HG03025 (cell line): ENCODE results near the gene VARS2.
A peak's percentile ranks its signal among the peaks of the same experiment; 100 is the strongest.
"Not testable (repeated sequence)": the region's sequence is repeated elsewhere in the genome, so short reads cannot be mapped to it uniquely, and the experiment has no call there.

Source experiments
- ATAC-seq: cut with Tn5 transposase; IDR thresholded peaks from one replicate; pipeline ENCODE4 v1.9.1; 2021; ENCODE audit warnings: mild to moderate bottlenecking, moderate library complexity; ENCODE audit not compliant: unreplicated experiment, low FRiP score

VARS2 gene

GRCh38 chr6:30914076-30914853 is at the start of gene VARS2:
Gene VARS2, plus strand, starts transcription at chr6:30914238. Its CDS starts 599 bp downstream, at chr6:30914837.
- peak; percentile 75 for ATAC-seq

- ATAC-seq, result no peak
These were observed 49.7 kb upstream of the VARS2 start for GRCh38 chr6:30864325-30864724.

GRCh38 chr6:30869241-30869749 is 44.7 kb upstream of the VARS2 start:
- ATAC-seq, result not testable (repeated sequence)

GRCh38 chr6:30870546-30870945 is 43.5 kb upstream of the VARS2 start:
- no peak for ATAC-seq

GRCh38 chr6:30871592-30872183 is 42.4 kb upstream of the VARS2 start:
- no peak for ATAC-seq

- no peak for ATAC-seq
These were observed 40.8 kb upstream of the VARS2 start for GRCh38 chr6:30873137-30873640.

GRCh38 chr6:30873795-30874194 is 40.2 kb upstream of the VARS2 start:
- not testable (repeated sequence) for ATAC-seq

- ATAC-seq, result no peak
These were observed 38.6 kb upstream of the VARS2 start for GRCh38 chr6:30875244-30876038.

- no peak for ATAC-seq
These were observed 37.9 kb upstream of the VARS2 start for GRCh38 chr6:30876039-30876730.

GRCh38 chr6:30877419-30878262 is 36.4 kb upstream of the VARS2 start:
- no peak for ATAC-seq

- ATAC-seq, result no peak
These were observed 34.2 kb upstream of the VARS2 start for GRCh38 chr6:30879684-30880427.

GRCh38 chr6:30880698-30881252 is 33.3 kb upstream of the VARS2 start:
- no peak for ATAC-seq

GRCh38 chr6:30881392-30882203 is 32.4 kb upstream of the VARS2 start:
- no peak for ATAC-seq

- ATAC-seq, result no peak
These were observed 31.8 kb upstream of the VARS2 start for GRCh38 chr6:30882204-30882758.

- no peak for ATAC-seq
These were observed 31.0 kb upstream of the VARS2 start for GRCh38 chr6:30882759-30883684.
